ENCODE measurements around the gene ZNF813.

ZNF813 gene

DNA sequence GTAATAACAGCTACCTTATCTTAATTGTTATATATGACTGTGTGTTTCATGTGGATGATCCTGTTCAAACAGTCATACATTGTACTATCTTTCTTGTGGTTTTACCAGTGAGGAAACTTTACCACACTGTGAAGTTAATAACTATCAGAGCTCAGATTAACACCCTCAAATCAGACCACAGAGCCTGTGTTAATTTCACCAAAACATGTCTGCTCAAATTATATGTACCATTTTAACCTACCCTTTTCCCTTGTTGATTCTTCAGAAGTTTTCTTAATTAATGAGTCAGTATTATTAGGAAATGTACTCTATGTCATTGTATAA, 68.7 kb downstream of the ZNF813 start:
- TF ChIP-seq, protein P1, sequence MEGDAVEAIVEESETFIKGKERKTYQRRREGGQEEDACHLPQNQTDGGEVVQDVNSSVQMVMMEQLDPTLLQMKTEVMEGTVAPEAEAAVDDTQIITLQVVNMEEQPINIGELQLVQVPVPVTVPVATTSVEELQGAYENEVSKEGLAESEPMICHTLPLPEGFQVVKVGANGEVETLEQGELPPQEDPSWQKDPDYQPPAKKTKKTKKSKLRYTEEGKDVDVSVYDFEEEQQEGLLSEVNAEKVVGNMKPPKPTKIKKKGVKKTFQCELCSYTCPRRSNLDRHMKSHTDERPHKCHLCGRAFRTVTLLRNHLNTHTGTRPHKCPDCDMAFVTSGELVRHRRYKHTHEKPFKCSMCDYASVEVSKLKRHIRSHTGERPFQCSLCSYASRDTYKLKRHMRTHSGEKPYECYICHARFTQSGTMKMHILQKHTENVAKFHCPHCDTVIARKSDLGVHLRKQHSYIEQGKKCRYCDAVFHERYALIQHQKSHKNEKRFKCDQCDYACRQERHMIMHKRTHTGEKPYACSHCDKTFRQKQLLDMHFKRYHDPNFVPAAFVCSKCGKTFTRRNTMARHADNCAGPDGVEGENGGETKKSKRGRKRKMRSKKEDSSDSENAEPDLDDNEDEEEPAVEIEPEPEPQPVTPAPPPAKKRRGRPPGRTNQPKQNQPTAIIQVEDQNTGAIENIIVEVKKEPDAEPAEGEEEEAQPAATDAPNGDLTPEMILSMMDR (conservative IDR thresholded peaks at IDR 0.05; ENCODE audit: low read depth, low read length), result no peak
- H3K4me3 ChIP-seq (ENCODE audit: low read depth, low read length), result no peak overlapping the region
- DNase-seq (ENCODE audit: low read depth), result no peak

GRCh38 chr19:53537121-53537520, 69.6 kb downstream of the ZNF813 start:
- H3K4me3 ChIP-seq (ENCODE audit: low read depth, low read length), result peak overlapping the region; percentile 87
- no peak for DNase-seq (ENCODE audit: low read depth)
- TF ChIP-seq, protein P1 (conservative IDR thresholded peaks at IDR 0.05; ENCODE audit: low read depth, low read length), result no peak

- peak within 1 kb of the TSS; percentile 87 for H3K4me3 ChIP-seq (ENCODE audit: low read depth, low read length)
- TF ChIP-seq, protein P1 (conservative IDR thresholded peaks at IDR 0.05; ENCODE audit: low read depth, low read length), result peak; percentile 40
- DNase-seq (ENCODE audit: low read depth), result peak; percentile 64
Observed at GRCh38 chr19:53537521-53538377, 70.2 kb downstream of the ZNF813 start, which contains the start of gene ZNF331. ZNF331 (plus strand) TSS chr19:53538145; CDS start chr19:53569377, 31,232 bp downstream.

DNA sequence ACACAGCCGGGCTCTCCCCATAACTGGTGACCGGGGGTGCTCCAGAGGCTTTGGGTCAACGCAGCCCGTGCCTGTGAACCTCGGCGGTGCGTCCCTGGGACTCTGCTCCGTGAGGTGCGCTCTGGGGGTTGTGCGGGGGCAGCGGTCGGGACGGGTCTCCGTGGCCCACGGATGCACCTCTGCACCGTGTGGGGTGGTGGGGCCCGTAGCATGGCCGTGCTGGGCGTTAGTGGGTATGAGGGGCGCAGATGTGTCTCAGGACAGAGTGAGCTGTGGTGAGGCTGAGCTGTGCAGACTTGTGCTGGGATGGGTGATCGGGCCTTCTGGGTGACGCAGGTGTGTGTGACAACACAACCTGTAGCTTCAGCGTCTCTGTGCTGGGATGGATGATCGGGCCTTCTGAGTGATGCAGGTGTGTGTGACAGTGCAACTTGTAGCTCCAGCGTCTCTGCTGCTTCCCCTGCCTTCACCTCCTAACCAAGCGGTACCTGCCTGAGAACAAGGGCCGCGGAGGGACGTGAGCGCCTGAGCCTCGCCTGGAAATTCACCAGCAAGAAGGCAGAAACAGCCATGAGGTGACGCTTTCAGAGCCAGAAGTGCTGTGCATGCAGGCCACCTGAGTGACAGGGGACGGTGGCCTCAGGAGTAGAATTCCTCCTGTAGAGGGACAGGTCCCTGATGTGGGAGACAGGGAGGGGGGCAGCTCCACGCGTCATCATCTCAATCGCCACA, 71.0 kb downstream of the ZNF813 start:
- no peak for DNase-seq (ENCODE audit: low read depth)

GRCh38 chr19:53540091-53540490, 72.6 kb downstream of the ZNF813 start:
- TF ChIP-seq, protein P1 (conservative IDR thresholded peaks at IDR 0.05; ENCODE audit: low read depth, low read length), result no peak
- no peak overlapping the region for H3K4me3 ChIP-seq (ENCODE audit: low read depth, low read length)
- no peak for DNase-seq (ENCODE audit: low read depth)

More for the DNA sequence above, 71.0 kb downstream of the ZNF813 start:
- TF ChIP-seq, protein P1 (conservative IDR thresholded peaks at IDR 0.05; ENCODE audit: low read depth, low read length), result no peak
- peak overlapping the region; percentile 87 for H3K4me3 ChIP-seq (ENCODE audit: low read depth, low read length)

DNA sequence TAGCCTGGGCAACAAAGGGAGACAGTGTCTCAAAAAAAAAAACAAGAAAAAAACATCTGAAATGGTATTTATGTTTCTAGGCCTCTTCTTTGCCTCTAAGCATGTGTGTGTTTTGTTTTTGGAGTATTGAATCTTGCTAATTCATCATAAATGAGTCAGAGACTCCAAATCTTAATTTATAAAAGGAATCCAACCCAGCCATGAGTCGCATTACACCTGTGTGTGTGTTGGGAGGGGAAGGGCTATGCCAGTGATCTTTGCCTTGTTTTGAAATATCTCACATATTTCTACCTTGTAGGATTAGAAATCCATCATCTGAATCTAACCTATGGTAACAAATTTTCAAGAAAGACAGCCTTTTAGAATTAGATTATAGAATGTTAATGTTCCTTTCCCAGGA, 74.4 kb downstream of the ZNF813 start:
- DNase-seq (ENCODE audit: low read depth), result no peak
- TF ChIP-seq, protein P1 (conservative IDR thresholded peaks at IDR 0.05; ENCODE audit: low read depth, low read length), result no peak
- no peak overlapping the region for H3K4me3 ChIP-seq (ENCODE audit: low read depth, low read length)

All from choroid plexus epithelial cell (primary cell).